Liver (tissue), 9 donors: ENCODE measurements around the gene HS6ST3. TPM values are rescaled to one million over a fixed set of nuclear protein-coding genes. Genes with fewer than 3 reads are reported as not detected.

ENCODE experiments used
- DNase-seq: peaks from one replicate; pipeline ENCODE4 v3.0.0-alpha.2; 2017; ENCODE audit warnings: low spot score
- H3K27ac ChIP-seq, 2 donors: one replicate each; pipeline ENCODE4 v1.7.0; 2013; ENCODE audit warnings: inconsistent platforms in 2 of 2, low read length in 2 of 2, control low read depth in 1 of 2, low read depth in 1 of 2, mild to moderate bottlenecking in 1 of 2
- H3K27me3 ChIP-seq, 4 donors: one replicate each; pipeline versions ENCODE4 v1.6.1 to v1.7.0; 2013; ENCODE audit warnings: low read length in 3 of 4, inconsistent platforms in 1 of 4, mild to moderate bottlenecking in 1 of 4, moderate library complexity in 1 of 4; ENCODE audit not compliant: control insufficient read depth in 4 of 4, insufficient read depth in 4 of 4
- H3K36me3 ChIP-seq, 4 donors: one replicate each; pipeline versions ENCODE4 v1.6.1 to v1.7.0; 2013; ENCODE audit warnings: low read length in 3 of 4, mild to moderate bottlenecking in 3 of 4, low read depth in 1 of 4, moderate library complexity in 1 of 4; ENCODE audit not compliant: control insufficient read depth in 4 of 4, insufficient read depth in 3 of 4
- H3K4me1 ChIP-seq, 4 donors: one replicate each; pipeline versions ENCODE4 v1.6.1 to v1.7.0; 2013; ENCODE audit warnings: low read length in 3 of 4, mild to moderate bottlenecking in 3 of 4, moderate library complexity in 1 of 4; ENCODE audit not compliant: control insufficient read depth in 4 of 4, insufficient read depth in 4 of 4
- H3K4me3 ChIP-seq, 3 donors: one replicate each; pipeline versions ENCODE4 v1.6.1 to v1.7.0; 2013; ENCODE audit warnings: low read length in 3 of 3, control low read depth in 1 of 3, low read depth in 1 of 3, mild to moderate bottlenecking in 1 of 3
- H3K9ac ChIP-seq, 2 donors: one replicate each; pipeline ENCODE4 v1.7.0; 2013; ENCODE audit warnings: low read length in 2 of 2, mild to moderate bottlenecking in 2 of 2, moderate library complexity in 2 of 2, control low read depth in 1 of 2, low read depth in 1 of 2
- H3K9me3 ChIP-seq, 4 donors: one replicate each; pipeline versions ENCODE4 v1.6.1 to v1.7.0; 2013; ENCODE audit warnings: low read length in 3 of 4; ENCODE audit not compliant: control insufficient read depth in 4 of 4
- ATF3 ChIP-seq: IDR thresholded peaks from 2 replicates; pipeline ENCODE4 v1.6.1; 2016; ENCODE audit warnings: antibody characterized with exemption
- EGR1 ChIP-seq, 2 donors: IDR thresholded peaks; 2 replicates each; pipeline ENCODE4 v1.6.1; 2016 to 2018; ENCODE audit warnings: antibody characterized with exemption in 2 of 2, low read depth in 2 of 2
- FOXA1 ChIP-seq: IDR thresholded peaks from 2 replicates; pipeline ENCODE4 v1.6.1; 2016; ENCODE audit warnings: antibody characterized with exemption
- HNF4G ChIP-seq: IDR thresholded peaks from 2 replicates; pipeline ENCODE4 v1.6.1; 2016; ENCODE audit warnings: antibody characterized with exemption
- JUND ChIP-seq, 2 donors: IDR thresholded peaks; 2 replicates each; pipeline ENCODE4 v1.6.1; 2016; ENCODE audit warnings: antibody characterized with exemption in 2 of 2
- MAX ChIP-seq: IDR thresholded peaks from 2 replicates; pipeline ENCODE4 v1.6.1; 2016; ENCODE audit warnings: antibody characterized with exemption
- NR2F2 ChIP-seq: IDR thresholded peaks from 2 replicates; pipeline ENCODE4 v1.6.1; 2016; ENCODE audit warnings: antibody characterized with exemption
- RAD21 ChIP-seq, 2 donors: IDR thresholded peaks; 2 replicates each; pipeline ENCODE4 v1.6.1; 2016; ENCODE audit warnings: antibody characterized with exemption in 2 of 2, mild to moderate bottlenecking in 2 of 2
- REST ChIP-seq: IDR thresholded peaks from 2 replicates; pipeline ENCODE4 v1.6.1; 2016; ENCODE audit warnings: antibody characterized with exemption, mild to moderate bottlenecking
- TAF1 ChIP-seq: conservative IDR thresholded peaks from 2 replicates; pipeline ENCODE4 v1.6.1; 2016; ENCODE audit warnings: antibody characterized with exemption, mild to moderate bottlenecking
- ZBTB33 ChIP-seq: IDR thresholded peaks from 2 replicates; pipeline ENCODE4 v1.6.1; 2016; ENCODE audit warnings: antibody characterized with exemption
- WGBS: extraction: QIAGEN DNeasy Blood & Tissue Kit; methylation state at CpG from one replicate; pipeline ENCODE4 v1.1.7; 2013; 5-methylcytosine and 5-hydroxymethylcytosine counted together
- polyA plus RNA-seq, 2 donors: library from polyadenylated mRNA; stranded (reverse) in 1 of 2; unstranded in 1 of 2; fragments of 200-250 nt in 1 of 2; fragments of >200 nt in 1 of 2; fragmentation: Nextera tagmentation in 1 of 2; extraction: Ambion mirVana in 1 of 2; gene quantifications; one replicate each; pipeline versions ENCODE4 v1.2.1 to v1.2.3, GENCODE V29; 2013 to 2015
- total RNA-seq, 2 donors: library from RNA; depleted of rRNA; stranded (reverse); fragments of >200 nt; gene quantifications; one replicate each; pipeline ENCODE4 v1.2.3, GENCODE V29; 2014
- TF ChIP-seq, protein P1 (sequence below): fragments of 150-350 bp; IDR thresholded peaks from 2 replicates; pipeline ENCODE4 v1.5.1; 2017; ENCODE audit warnings: improper control_type of control experiment, low read depth, low read length; ENCODE audit not compliant: missing input control
- donor health status: healthy.
- donor health status: healthy.
- donor health status: healthy.
- donor health status: healthy.
- donor health status: healthy.

Gene HS6ST3
- total and polyA plus RNA-seq, 4 donors: under 0.01 TPM; not detected in 3

DNA sequence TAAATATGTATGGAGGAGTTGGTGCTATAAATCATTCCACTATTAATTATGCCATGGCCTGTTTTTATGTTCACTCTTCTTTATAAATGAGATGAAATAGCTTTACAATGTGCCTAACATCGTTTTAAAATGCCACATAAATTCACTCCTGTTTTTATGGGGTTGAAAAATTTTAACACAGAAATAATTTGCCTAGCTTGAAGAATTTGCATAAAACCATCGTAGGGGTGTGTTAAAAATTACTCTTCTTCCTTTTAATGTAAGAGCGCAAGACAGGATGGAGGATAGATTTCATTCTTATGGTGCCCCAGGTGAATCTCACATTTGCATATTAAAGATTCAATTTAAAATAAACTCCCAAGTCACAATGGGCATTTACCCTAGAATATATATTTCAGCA, 456.6 kb downstream of the HS6ST3 start:
- Histone ChIP-seq H3K36me3 (no peaks in the 10 kb centered on the region), H3K4me3 (no peak overlapping the region), H3K9me3 (no peaks in the 10 kb centered on the region), H3K9ac (no peak overlapping the region), H3K27ac (no peak overlapping the region), H3K4me1 (peaks cover 1 to 7% (median 3%) of the 10 kb centered on the region in 4 donors), H3K27me3 (no peaks in the 10 kb centered on the region)
- WGBS: 82% methylated on average over 3 of the region's 3 CpGs
- TF ChIP-seq RAD21 (IDR thresholded peaks at IDR 0.05) (no peak), TAF1 (no peak), HNF4G (no peak), ZBTB33 (no peak), NR2F2 (no peak), FOXA1 (no peak), JUND (IDR thresholded peaks at IDR 0.05) (no peak), ATF3 (no peak)
- TF ChIP-seq, protein P1, sequence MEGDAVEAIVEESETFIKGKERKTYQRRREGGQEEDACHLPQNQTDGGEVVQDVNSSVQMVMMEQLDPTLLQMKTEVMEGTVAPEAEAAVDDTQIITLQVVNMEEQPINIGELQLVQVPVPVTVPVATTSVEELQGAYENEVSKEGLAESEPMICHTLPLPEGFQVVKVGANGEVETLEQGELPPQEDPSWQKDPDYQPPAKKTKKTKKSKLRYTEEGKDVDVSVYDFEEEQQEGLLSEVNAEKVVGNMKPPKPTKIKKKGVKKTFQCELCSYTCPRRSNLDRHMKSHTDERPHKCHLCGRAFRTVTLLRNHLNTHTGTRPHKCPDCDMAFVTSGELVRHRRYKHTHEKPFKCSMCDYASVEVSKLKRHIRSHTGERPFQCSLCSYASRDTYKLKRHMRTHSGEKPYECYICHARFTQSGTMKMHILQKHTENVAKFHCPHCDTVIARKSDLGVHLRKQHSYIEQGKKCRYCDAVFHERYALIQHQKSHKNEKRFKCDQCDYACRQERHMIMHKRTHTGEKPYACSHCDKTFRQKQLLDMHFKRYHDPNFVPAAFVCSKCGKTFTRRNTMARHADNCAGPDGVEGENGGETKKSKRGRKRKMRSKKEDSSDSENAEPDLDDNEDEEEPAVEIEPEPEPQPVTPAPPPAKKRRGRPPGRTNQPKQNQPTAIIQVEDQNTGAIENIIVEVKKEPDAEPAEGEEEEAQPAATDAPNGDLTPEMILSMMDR: no peak
- DNase-seq: no peak

GRCh38 chr13:96551546-96551945, 461.6 kb downstream of the HS6ST3 start:
- Histone ChIP-seq H3K9me3 (no peaks in the 10 kb centered on the region), H3K27me3 (no peaks in the 10 kb centered on the region), H3K4me1 (peaks cover 3 to 19% (median 14%) of the 10 kb centered on the region in 4 donors), H3K27ac (no peak overlapping the region), H3K9ac (no peak overlapping the region), H3K36me3 (no peaks in the 10 kb centered on the region), H3K4me3 (no peak overlapping the region)
- no peak for DNase-seq
- WGBS: 17% methylated on average over 5 of the region's 5 CpGs
- no peak for TF ChIP-seq REST

- Histone ChIP-seq H3K4me3 (no peak overlapping the region), H3K9me3 (no peaks in the 10 kb centered on the region), H3K4me1 (peaks cover 3 to 19% (median 14%) of the 10 kb centered on the region in 4 donors), H3K27ac (no peak overlapping the region), H3K36me3 (no peaks in the 10 kb centered on the region), H3K9ac (no peak overlapping the region), H3K27me3 (no peaks in the 10 kb centered on the region)
- no peak for TF ChIP-seq ZBTB33
- no peak for TF ChIP-seq HNF4G
- no peak for TF ChIP-seq MAX
- TF ChIP-seq EGR1 (IDR thresholded peaks at IDR 0.05; ENCODE audit: low read depth in 2 of 2): no peak
- TF ChIP-seq JUND (IDR thresholded peaks at IDR 0.05): no peak
- WGBS: 74% methylated on average over 2 of the region's 2 CpGs
- DNase-seq: no peak
Observed at GRCh38 chr13:96552559-96552958, 462.7 kb downstream of the HS6ST3 start.
